ENCODE data around the gene YTHDF1. TPM values are rescaled to one million over a fixed set of nuclear protein-coding genes. Genes with fewer than 3 reads are reported as not detected.

The YTHDF1 gene
- total RNA-seq, result 10 to 100 TPM; 29.3 to 42.1 (median 31.6) TPM

DNA sequence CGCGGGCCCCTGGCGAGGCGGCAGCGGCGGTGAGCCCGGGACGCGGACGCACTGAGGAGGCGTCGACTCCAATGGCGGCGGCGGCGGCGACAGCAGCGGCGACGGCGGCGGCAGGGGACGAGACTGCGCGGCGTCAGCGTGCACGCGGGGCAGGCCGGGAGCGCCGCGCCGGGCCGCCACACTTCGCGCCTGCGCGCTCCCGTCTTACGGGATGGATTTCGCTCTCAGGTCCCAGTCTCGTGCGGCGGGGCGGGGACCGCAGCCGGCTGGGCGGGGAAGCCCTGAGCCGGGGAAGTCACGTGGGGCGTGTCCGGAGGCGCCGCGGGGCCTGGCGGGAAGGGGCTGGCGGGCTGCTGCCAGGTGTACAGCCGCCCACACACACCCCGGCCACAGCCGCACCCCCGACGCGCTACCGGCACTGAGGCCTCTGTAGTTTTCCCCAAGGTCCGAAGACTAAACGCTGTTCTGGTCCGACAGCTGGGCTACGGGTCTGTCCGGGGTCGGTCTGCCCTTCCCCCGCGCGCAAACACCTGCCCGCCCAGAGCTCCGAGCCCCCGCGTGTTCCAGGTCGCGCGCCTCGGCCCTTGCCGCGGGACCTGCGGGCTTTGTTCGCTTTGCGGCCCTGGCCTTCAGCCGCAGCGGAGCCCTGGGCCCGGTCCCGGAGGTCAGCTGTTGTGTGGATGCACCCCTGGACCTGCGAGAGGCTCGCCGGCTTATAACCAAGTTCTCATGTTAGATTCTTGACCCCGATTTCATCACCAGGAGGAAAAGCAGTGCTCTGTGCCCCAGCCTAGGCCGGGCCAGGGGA, at the start of gene YTHDF1:
Gene YTHDF1, minus strand, starts transcription at position 91 of the 808 bp plus-strand sequence. CDS start 239 bp downstream, outside the sequence.
- H3K9me3 ChIP-seq, result no peaks in the 10 kb centered on the region
- H3K27me3 ChIP-seq, result no peaks in the 10 kb centered on the region
- WGBS, 2 donors, result 0 to 2% methylated on average over 12 to 54 of the region's 96 CpGs
- peaks cover 2 to 31% (median 18%) of the 10 kb centered on the region in 4 donors for H3K36me3 ChIP-seq
- ATAC-seq (ENCODE audit: low FRiP score in 2 of 2) (peak; percentile 91 to 97), DNase-seq (peak; percentile 98 to 99)
- TF ChIP-seq EP300 (IDR thresholded peaks at IDR 0.05) (no peak), POLR2A (IDR thresholded peaks at IDR 0.05) (peak in 3 of 4 donors; percentile 53 to 86 (median 54)), POLR2AphosphoS5 (IDR thresholded peaks at IDR 0.05) (peak; percentile 66 to 85), CTCF (IDR thresholded peaks at IDR 0.05) (no peak)
- peaks cover 29 to 43% (median 33%) of the 10 kb centered on the region in 4 donors for H3K4me1 ChIP-seq
- H3K4me3 ChIP-seq, result peak within 1 kb of the TSS; percentile 92 to 100 (median 96)
- peak within 1 kb of the TSS; percentile 88 to 93 (median 90) for H3K27ac ChIP-seq

DNA sequence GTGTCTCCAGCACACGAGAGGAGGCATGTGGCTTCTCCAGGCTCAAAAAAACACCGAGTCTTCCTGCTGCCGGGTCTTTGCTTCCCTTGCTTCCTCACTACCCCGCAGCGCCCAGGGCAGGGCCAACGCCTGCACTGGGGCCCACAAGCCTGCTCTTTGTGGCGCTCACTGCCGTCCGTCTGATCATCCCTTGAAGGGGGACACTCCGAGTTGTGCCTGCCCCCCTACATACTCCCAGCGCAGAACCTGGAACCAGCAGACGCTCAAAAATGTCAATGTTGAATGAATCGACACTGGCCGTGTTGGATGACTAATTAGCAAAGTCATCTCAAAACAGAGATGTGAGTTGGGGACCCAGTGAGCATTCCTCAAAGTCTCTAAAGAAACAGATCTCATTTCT, 48.6 kb upstream of the YTHDF1 start:
- no peaks in the 10 kb centered on the region for H3K4me1 ChIP-seq

GRCh38 chr20:63264000-63264399, 48.1 kb upstream of the YTHDF1 start:
- ATAC-seq (ENCODE audit: low FRiP score in 2 of 2) (no peak), DNase-seq (no peak)
- H3K27me3 ChIP-seq, result peaks cover 0 to 7% (median 0%) of the 10 kb centered on the region in 4 donors

More for the DNA sequence above, 48.6 kb upstream of the YTHDF1 start:
- no peaks in the 10 kb centered on the region for H3K36me3 ChIP-seq
- no peaks in the 10 kb centered on the region for H3K9me3 ChIP-seq
- no peak overlapping the region for H3K27ac ChIP-seq
- WGBS, 2 donors, result 40 to 47% methylated on average over 14 of the region's 14 CpGs
- DNase-seq, result no peak
- no peak for ATAC-seq (ENCODE audit: low FRiP score in 2 of 2)
- TF ChIP-seq EP300 (IDR thresholded peaks at IDR 0.05) (no peak), POLR2A (IDR thresholded peaks at IDR 0.05) (no peak), POLR2AphosphoS5 (IDR thresholded peaks at IDR 0.05) (no peak), CTCF (IDR thresholded peaks at IDR 0.05) (no peak)
- H3K4me3 ChIP-seq, result no peak overlapping the region
- H3K27me3 ChIP-seq, result peaks cover 0 to 7% (median 0%) of the 10 kb centered on the region in 4 donors

DNA sequence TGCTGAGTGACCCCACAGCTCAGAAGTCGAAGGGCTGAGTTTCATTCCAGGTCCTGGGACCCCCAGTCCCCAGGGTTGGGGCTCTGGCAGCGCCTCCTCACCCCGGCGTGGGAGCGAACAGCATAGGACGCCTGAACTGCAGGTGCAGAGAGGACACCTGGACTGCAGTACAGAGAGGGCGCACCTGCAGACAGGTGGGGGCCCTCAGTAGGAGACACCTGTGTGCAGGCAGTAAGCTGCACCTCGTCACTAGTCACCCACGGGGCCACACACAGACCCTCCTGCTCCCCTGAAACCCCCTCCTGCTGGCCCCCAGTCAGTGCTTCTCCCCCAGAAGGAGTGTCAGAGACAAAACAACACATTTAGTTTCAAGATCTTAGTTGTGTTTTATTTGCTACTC, 46.9 kb upstream of the YTHDF1 start:
- DNase-seq (peak in 1 of 2 donors; percentile 46), ATAC-seq (ENCODE audit: low FRiP score in 2 of 2) (no peak)
- Histone ChIP-seq H3K36me3 (no peaks in the 10 kb centered on the region), H3K9me3 (no peaks in the 10 kb centered on the region), H3K27ac (no peak overlapping the region), H3K27me3 (peaks cover 0 to 7% (median 0%) of the 10 kb centered on the region in 4 donors), H3K4me1 (no peaks in the 10 kb centered on the region), H3K4me3 (no peak overlapping the region)
- 78 to 92% methylated on average over 8 of the region's 9 CpGs for WGBS, 2 donors
- TF ChIP-seq EP300 (IDR thresholded peaks at IDR 0.05) (no peak), CTCF (IDR thresholded peaks at IDR 0.05) (no peak), POLR2A (IDR thresholded peaks at IDR 0.05) (no peak), POLR2AphosphoS5 (IDR thresholded peaks at IDR 0.05) (no peak)

More at GRCh38 chr20:63264000-63264399, 48.1 kb upstream of the YTHDF1 start:
- WGBS, 2 donors, result 78 to 79% methylated on average over 5 to 10 of the region's 10 CpGs
- TF ChIP-seq POLR2A (IDR thresholded peaks at IDR 0.05) (no peak), POLR2AphosphoS5 (IDR thresholded peaks at IDR 0.05) (no peak), EP300 (IDR thresholded peaks at IDR 0.05) (no peak), CTCF (IDR thresholded peaks at IDR 0.05) (no peak)
- H3K4me3 ChIP-seq, result no peak overlapping the region
- no peaks in the 10 kb centered on the region for H3K36me3 ChIP-seq
- no peak overlapping the region for H3K27ac ChIP-seq
- H3K9me3 ChIP-seq, result no peaks in the 10 kb centered on the region
- no peaks in the 10 kb centered on the region for H3K4me1 ChIP-seq

Data from upper lobe of left lung (tissue), 6 donors.